ENCODE measurements around the gene ARID1B.

DNA sequence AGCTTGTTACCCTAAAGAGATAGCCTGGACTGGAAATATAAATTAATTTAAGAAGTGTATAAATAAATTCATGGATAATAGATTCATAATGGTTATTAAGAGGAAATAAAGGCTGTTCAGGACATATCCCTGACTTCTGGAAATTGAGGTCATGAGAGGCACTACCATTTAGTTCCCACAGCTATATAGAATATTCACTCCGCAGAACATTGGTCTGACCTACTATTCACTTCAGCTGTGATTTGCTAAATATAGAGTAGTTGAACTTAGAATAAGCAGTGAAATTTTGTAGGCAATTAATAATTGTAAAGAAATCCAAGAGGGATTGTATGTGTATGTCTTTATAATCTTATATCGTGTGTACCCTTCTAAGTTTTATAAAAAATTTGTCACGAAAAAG, 112.8 kb downstream of the ARID1B start:
- TF ChIP-seq, protein P1, sequence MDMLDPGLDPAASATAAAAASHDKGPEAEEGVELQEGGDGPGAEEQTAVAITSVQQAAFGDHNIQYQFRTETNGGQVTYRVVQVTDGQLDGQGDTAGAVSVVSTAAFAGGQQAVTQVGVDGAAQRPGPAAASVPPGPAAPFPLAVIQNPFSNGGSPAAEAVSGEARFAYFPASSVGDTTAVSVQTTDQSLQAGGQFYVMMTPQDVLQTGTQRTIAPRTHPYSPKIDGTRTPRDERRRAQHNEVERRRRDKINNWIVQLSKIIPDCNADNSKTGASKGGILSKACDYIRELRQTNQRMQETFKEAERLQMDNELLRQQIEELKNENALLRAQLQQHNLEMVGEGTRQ (IDR thresholded peaks at IDR 0.05; ENCODE audit: borderline replicate concordance, low read depth, low read length) = no peak
- no peak for TF ChIP-seq POLR2A (IDR thresholded peaks at IDR 0.05; ENCODE audit: low read depth, low read length)
- no peak for TF ChIP-seq ZSCAN29 (IDR thresholded peaks at IDR 0.05)
- TF ChIP-seq ZNF24 (IDR thresholded peaks at IDR 0.05) = no peak
- TF ChIP-seq POLR2AphosphoS5 (IDR thresholded peaks at IDR 0.05; ENCODE audit: low read length) = no peak
- no peak for TF ChIP-seq CEBPB (IDR thresholded peaks at IDR 0.05; ENCODE audit: borderline replicate concordance in 1 of 2, low read depth in 2 of 2, low read length in 2 of 2)
- TF ChIP-seq, protein P2, sequence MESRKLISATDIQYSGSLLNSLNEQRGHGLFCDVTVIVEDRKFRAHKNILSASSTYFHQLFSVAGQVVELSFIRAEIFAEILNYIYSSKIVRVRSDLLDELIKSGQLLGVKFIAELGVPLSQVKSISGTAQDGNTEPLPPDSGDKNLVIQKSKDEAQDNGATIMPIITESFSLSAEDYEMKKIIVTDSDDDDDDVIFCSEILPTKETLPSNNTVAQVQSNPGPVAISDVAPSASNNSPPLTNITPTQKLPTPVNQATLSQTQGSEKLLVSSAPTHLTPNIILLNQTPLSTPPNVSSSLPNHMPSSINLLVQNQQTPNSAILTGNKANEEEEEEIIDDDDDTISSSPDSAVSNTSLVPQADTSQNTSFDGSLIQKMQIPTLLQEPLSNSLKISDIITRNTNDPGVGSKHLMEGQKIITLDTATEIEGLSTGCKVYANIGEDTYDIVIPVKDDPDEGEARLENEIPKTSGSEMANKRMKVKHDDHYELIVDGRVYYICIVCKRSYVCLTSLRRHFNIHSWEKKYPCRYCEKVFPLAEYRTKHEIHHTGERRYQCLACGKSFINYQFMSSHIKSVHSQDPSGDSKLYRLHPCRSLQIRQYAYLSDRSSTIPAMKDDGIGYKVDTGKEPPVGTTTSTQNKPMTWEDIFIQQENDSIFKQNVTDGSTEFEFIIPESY (IDR thresholded peaks at IDR 0.05) = no peak
- TF ChIP-seq, protein P3, sequence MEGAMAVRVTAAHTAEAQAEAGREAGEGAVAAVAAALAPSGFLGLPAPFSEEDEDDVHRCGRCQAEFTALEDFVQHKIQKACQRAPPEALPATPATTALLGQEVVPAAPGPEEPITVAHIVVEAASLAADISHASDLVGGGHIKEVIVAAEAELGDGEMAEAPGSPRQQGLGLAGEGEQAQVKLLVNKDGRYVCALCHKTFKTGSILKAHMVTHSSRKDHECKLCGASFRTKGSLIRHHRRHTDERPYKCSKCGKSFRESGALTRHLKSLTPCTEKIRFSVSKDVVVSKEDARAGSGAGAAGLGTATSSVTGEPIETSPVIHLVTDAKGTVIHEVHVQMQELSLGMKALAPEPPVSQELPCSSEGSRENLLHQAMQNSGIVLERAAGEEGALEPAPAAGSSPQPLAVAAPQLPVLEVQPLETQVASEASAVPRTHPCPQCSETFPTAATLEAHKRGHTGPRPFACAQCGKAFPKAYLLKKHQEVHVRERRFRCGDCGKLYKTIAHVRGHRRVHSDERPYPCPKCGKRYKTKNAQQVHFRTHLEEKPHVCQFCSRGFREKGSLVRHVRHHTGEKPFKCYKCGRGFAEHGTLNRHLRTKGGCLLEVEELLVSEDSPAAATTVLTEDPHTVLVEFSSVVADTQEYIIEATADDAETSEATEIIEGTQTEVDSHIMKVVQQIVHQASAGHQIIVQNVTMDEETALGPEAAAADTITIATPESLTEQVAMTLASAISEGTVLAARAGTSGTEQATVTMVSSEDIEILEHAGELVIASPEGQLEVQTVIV (IDR thresholded peaks at IDR 0.05; ENCODE audit: borderline replicate concordance, partially characterized antibody) = no peak
- no peak for TF ChIP-seq SIN3A (IDR thresholded peaks at IDR 0.05; ENCODE audit: low read depth, low read length)
- no peak for TF ChIP-seq STAT1 (conservative IDR thresholded peaks at IDR 0.05)
- TF ChIP-seq EP300 (IDR thresholded peaks at IDR 0.05; ENCODE audit: borderline replicate concordance in 1 of 2, control insufficient read depth in 1 of 2, low read depth in 2 of 2, low read length in 2 of 2) = no peak

All from GM12878 (cell line).